Measurements from ENCODE around the gene MITF. TPM values are rescaled to one million over a fixed set of nuclear protein-coding genes. Genes with fewer than 3 reads are reported as not detected.

Gene MITF
- total and polyA plus RNA-seq, 2 of the 4 experiments (the other 2 are of a cell fraction) = 6.5 to 16.7 TPM

DNA sequence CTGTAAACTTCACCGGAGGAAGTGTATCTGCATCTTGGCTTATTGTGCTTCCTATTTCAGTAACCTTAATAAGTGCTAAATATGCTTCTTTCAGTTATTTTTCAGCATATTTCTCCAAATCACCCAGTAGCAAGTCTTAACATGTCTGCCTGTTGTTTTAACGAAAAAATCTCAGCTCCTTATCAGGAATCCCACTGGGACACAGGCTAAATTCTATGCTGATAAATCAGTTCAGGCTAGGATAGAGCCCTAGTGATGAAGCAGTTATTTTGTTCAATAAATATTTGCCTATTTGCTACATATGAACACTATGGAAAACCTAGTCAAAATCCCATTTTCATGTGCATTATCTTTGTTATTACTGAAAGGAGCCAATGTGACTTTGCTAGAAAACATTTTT is 8.2 kb upstream of the MITF start:
- no peak overlapping the region for H3K9ac ChIP-seq (ENCODE audit: low read depth, low read length)
- no peak overlapping the region for H2AFZ ChIP-seq (replicated peaks; ENCODE audit: low read length, poor library complexity)
- H4K91ac ChIP-seq (ENCODE audit: insufficient read depth, low read depth, low read length) = no peak overlapping the region
- intact Hi-C loops (cut with micrococcal nuclease) (no loop called here), in situ Hi-C loops (cut with MboI; ENCODE audit: low sequenced_read_pairs) (no loop called here), dilution Hi-C loops (cut with HindIII; ENCODE audit: low sequenced_read_pairs, unreplicated experiment) (no loop called here)
- no peaks in the 10 kb centered on the region for H3K36me3 ChIP-seq (ENCODE audit: control insufficient read depth, insufficient read depth, low read length)
- no peaks in the 10 kb centered on the region for H3K9me1 ChIP-seq (ENCODE audit: insufficient read depth, low read length)
- H4K20me1 ChIP-seq (ENCODE audit: insufficient read depth, low read length) = no peaks in the 10 kb centered on the region
- no peak overlapping the region for H3K4ac ChIP-seq (ENCODE audit: low read depth, low read length)
- H3K9me3 ChIP-seq (ENCODE audit: control insufficient read depth, insufficient read depth, low read length) = no peaks in the 10 kb centered on the region
- H3K23ac ChIP-seq (ENCODE audit: low read depth, low read length) = no peak overlapping the region
- POLR2A ChIA-PET (ENCODE audit: unreplicated experiment) = no interaction called here
- H2AK5ac ChIP-seq (ENCODE audit: low read depth, low read length) = no peak overlapping the region
- H3K27me3 ChIP-seq (ENCODE audit: control insufficient read depth, insufficient read depth, low read length) = peaks cover 4% of the 10 kb centered on the region; the same call in 1 of the 2 replicates
- BruUV-seq (replicated peaks) = no TSS peak
- no peak overlapping the region for H2BK15ac ChIP-seq (ENCODE audit: low read depth, low read length)
- no peak overlapping the region for H3K4me2 ChIP-seq (ENCODE audit: low read depth, low read length)
- H3K27ac ChIP-seq (ENCODE audit: insufficient read depth, low read length) = no peak overlapping the region
- DNase-seq = no peak
- no peak overlapping the region; a peak in 1 of 4 replicates for H4K8ac ChIP-seq (ENCODE audit: low read depth in 2 of 2, low read length in 2 of 2)
- H2BK5ac ChIP-seq (ENCODE audit: low read depth, low read length, poor library complexity, severe bottlenecking) = no peak overlapping the region
- no peaks in the 10 kb centered on the region for H3K4me1 ChIP-seq (ENCODE audit: control insufficient read depth, insufficient read depth, low read length)
- peak; percentile 32 for ATAC-seq (ENCODE audit: low read depth)
- H2AK9ac ChIP-seq (replicated peaks; ENCODE audit: low read depth, low read length, poor library complexity) = no peak overlapping the region
- no peak overlapping the region for H2BK20ac ChIP-seq (ENCODE audit: low read depth, low read length)
- no peak overlapping the region for H3K4me3 ChIP-seq (ENCODE audit: insufficient read depth, low read depth, low read length)
- no peaks in the 10 kb centered on the region for H3K79me1 ChIP-seq (ENCODE audit: low read depth in 1 of 2, low read length in 2 of 2)
- TF ChIP-seq MXI1 (IDR thresholded peaks at IDR 0.05; ENCODE audit: borderline replicate concordance, low read depth, low read length) = no peak
- no peak overlapping the region for H2BK120ac ChIP-seq (ENCODE audit: low read depth, low read length)
- no CpG with 5 or more reads among the region's 2 CpGs for WGBS, 2 experiments (ENCODE audit: extremely low coverage in 2 of 2, insufficient read length in 1 of 2)
- H3K14ac ChIP-seq (replicated peaks; ENCODE audit: low read depth, low read length) = no peak overlapping the region
- CTCF ChIA-PET = no interaction called here
- no peak overlapping the region for H3K56ac ChIP-seq (ENCODE audit: extremely low read depth, insufficient read depth, low read length)
- H4K5ac ChIP-seq (ENCODE audit: low read depth, low read length) = peak overlapping the region; percentile 77
- no peak overlapping the region for H3K18ac ChIP-seq (ENCODE audit: low read depth, low read length)

Measured in IMR-90 (cell line).